WTC11 (cell line): ENCODE measurements around the gene NXT1. TPM values are rescaled to one million over a fixed set of nuclear protein-coding genes. Genes with fewer than 3 reads are reported as not detected.

Experiments
- ATAC-seq: fragments of 200-7000 bp; cut with Tn5 transposase; 2 replicates; pipeline ENCODE4 v1.10.0; 2021; ENCODE audit warnings: mild to moderate bottlenecking, moderate library complexity
- CTCF ChIA-PET: fragments of 300-600 bp; sonication (Branson Sonifier 250); formaldehyde crosslinking; loops from one replicate; lab custom pipeline; 2021; ENCODE audit warnings: antibody characterized with exemption; lab: Charles Lee
- POLR2A ChIA-PET: fragments of 350-600 bp; sonication (Branson Sonifier 250); formaldehyde crosslinking; loops from one replicate; lab custom pipeline; 2021; ENCODE audit warnings: antibody characterized with exemption; lab: Charles Lee
- DNase-seq: peaks from one replicate; pipeline ENCODE4 v3.0.0; 2021; ENCODE audit warnings: low spot score
- H3K27ac Mint-ChIP-seq: 2 replicates; pipeline ENCODE4 v1.8.0; 2021; ENCODE audit warnings: mixed read lengths
- H3K27me3 Mint-ChIP-seq: 2 replicates; pipeline ENCODE4 v1.8.0; 2021; ENCODE audit warnings: low read depth, mild to moderate bottlenecking, moderate library complexity, mixed read lengths
- H3K36me3 Mint-ChIP-seq: 2 replicates; pipeline ENCODE4 v1.8.0; 2021; ENCODE audit warnings: mixed read lengths
- H3K4me1 Mint-ChIP-seq: 2 replicates; pipeline ENCODE4 v1.8.0; 2022; ENCODE audit warnings: mixed read lengths
- H3K4me3 Mint-ChIP-seq: 2 replicates; pipeline ENCODE4 v1.8.0; 2021; ENCODE audit warnings: mild to moderate bottlenecking, moderate library complexity, mixed read lengths
- H3K9me3 Mint-ChIP-seq: 2 replicates; pipeline ENCODE4 v1.8.0; 2021; ENCODE audit warnings: mixed read lengths
- CREB1 ChIP-seq: sonication (generic); formaldehyde crosslinking; IDR thresholded peaks from 2 replicates; pipeline ENCODE4 v1.8.0; 2023; ENCODE audit warnings: mild to moderate bottlenecking, missing genetic modification reagents
- ELF4 ChIP-seq: sonication (generic); formaldehyde crosslinking; IDR thresholded peaks from 2 replicates; pipeline ENCODE4 v1.8.1; 2022; ENCODE audit warnings: low read depth, mild to moderate bottlenecking, moderate library complexity, missing genetic modification reagents
- EMX1 ChIP-seq: fragments of 250-450 bp; sonication (Bioruptor Pico); IDR thresholded peaks from 2 replicates; pipeline ENCODE4 v1.8.0; 2021; ENCODE audit warnings: mild to moderate bottlenecking
- FOXJ3 ChIP-seq: sonication (generic); formaldehyde crosslinking; IDR thresholded peaks from 2 replicates; pipeline ENCODE4 v1.9.0; 2021; ENCODE audit warnings: missing genetic modification reagents, mild to moderate bottlenecking, borderline replicate concordance
- GRHL2 ChIP-seq: fragments of 250-450 bp; sonication (Bioruptor Pico); IDR thresholded peaks from 2 replicates; pipeline ENCODE4 v1.8.0; 2022; ENCODE audit warnings: mild to moderate bottlenecking, moderate library complexity; ENCODE audit not compliant: insufficient replicate concordance, severe bottlenecking
- JUN ChIP-seq: sonication (generic); formaldehyde crosslinking; IDR thresholded peaks from 2 replicates; pipeline ENCODE4 v1.8.0; 2023; ENCODE audit warnings: mild to moderate bottlenecking, missing genetic modification reagents
- SMAD3 ChIP-seq: sonication (generic); formaldehyde crosslinking; IDR thresholded peaks from 2 replicates; pipeline ENCODE4 v1.8.0; 2022; ENCODE audit warnings: missing genetic modification reagents, mild to moderate bottlenecking, borderline replicate concordance
- SMAD4 ChIP-seq: sonication (generic); formaldehyde crosslinking; IDR thresholded peaks from 2 replicates; pipeline ENCODE4 v1.8.0; 2022; ENCODE audit warnings: mild to moderate bottlenecking, missing genetic modification reagents
- TEAD4 ChIP-seq: sonication (generic); formaldehyde crosslinking; IDR thresholded peaks from 2 replicates; pipeline ENCODE4 v1.8.0; 2022; ENCODE audit warnings: mild to moderate bottlenecking, missing genetic modification reagents
- ZBTB21 ChIP-seq: sonication (generic); formaldehyde crosslinking; IDR thresholded peaks from 2 replicates; pipeline ENCODE4 v1.8.1; 2023; ENCODE audit warnings: mild to moderate bottlenecking, missing genetic modification reagents, borderline replicate concordance
- ZNF425 ChIP-seq: fragments of 250-450 bp; sonication (Bioruptor Pico); conservative IDR thresholded peaks from 2 replicates; pipeline ENCODE4 v1.9.0; 2021; ENCODE audit warnings: mild to moderate bottlenecking
- ZNF671 ChIP-seq: fragments of 250-450 bp; sonication (Bioruptor Pico); IDR thresholded peaks from 2 replicates; pipeline ENCODE4 v1.8.0; 2021; ENCODE audit warnings: mild to moderate bottlenecking
- ZSCAN18 ChIP-seq: fragments of 250-450 bp; sonication (Bioruptor Pico); IDR thresholded peaks from 2 replicates; pipeline ENCODE4 v2.1.2; 2022; ENCODE audit warnings: mild to moderate bottlenecking, moderate library complexity
- total RNA-seq: library from RNA; stranded (reverse); gene quantifications from 3 replicates; pipeline ENCODE4 v1.2.3, GENCODE V29; 2021
- TF ChIP-seq, protein P1 (sequence below): fragments of 200-600 bp; IDR thresholded peaks from 2 replicates; pipeline ENCODE4 v1.8.0; 2022; ENCODE audit warnings: antibody characterized with exemption
- TF ChIP-seq, protein P2 (sequence below): sonication (generic); formaldehyde crosslinking; IDR thresholded peaks from 2 replicates; pipeline ENCODE4 v1.8.1; 2023; ENCODE audit warnings: mild to moderate bottlenecking, missing genetic modification reagents, borderline replicate concordance

Gene NXT1
- total RNA-seq, 1 experiment from 2014 or later, result 18.8 TPM

DNA sequence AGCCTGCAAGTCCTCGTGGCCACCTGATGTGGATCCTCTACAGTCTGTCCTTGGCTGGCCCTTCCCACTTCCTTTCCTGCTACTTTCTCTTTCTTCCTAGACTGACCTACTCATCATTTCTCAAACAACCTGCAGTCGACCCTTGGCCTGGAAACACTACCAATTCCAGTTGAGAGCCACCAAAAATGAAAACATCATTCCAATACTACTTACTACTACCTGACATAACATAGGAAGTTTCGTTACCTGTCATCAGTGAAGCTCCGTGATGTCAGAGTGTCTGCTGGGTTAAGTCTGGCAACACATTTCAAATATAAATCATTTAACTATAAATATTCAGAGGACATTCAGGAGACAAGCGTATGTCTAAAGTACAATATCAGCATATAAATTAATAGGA is 25.2 kb downstream of the NXT1 start (continued):
- no peak for TF ChIP-seq ZSCAN18 (CRISPR knock-in tag)
- no peak for TF ChIP-seq EMX1
- no peak for TF ChIP-seq SMAD3 (CRISPR knock-in tag)
- TF ChIP-seq, protein P1, sequence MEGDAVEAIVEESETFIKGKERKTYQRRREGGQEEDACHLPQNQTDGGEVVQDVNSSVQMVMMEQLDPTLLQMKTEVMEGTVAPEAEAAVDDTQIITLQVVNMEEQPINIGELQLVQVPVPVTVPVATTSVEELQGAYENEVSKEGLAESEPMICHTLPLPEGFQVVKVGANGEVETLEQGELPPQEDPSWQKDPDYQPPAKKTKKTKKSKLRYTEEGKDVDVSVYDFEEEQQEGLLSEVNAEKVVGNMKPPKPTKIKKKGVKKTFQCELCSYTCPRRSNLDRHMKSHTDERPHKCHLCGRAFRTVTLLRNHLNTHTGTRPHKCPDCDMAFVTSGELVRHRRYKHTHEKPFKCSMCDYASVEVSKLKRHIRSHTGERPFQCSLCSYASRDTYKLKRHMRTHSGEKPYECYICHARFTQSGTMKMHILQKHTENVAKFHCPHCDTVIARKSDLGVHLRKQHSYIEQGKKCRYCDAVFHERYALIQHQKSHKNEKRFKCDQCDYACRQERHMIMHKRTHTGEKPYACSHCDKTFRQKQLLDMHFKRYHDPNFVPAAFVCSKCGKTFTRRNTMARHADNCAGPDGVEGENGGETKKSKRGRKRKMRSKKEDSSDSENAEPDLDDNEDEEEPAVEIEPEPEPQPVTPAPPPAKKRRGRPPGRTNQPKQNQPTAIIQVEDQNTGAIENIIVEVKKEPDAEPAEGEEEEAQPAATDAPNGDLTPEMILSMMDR, result no peak
- TF ChIP-seq ZNF425 (CRISPR knock-in tag), result no peak
- TF ChIP-seq TEAD4 (CRISPR knock-in tag), result no peak

DNA sequence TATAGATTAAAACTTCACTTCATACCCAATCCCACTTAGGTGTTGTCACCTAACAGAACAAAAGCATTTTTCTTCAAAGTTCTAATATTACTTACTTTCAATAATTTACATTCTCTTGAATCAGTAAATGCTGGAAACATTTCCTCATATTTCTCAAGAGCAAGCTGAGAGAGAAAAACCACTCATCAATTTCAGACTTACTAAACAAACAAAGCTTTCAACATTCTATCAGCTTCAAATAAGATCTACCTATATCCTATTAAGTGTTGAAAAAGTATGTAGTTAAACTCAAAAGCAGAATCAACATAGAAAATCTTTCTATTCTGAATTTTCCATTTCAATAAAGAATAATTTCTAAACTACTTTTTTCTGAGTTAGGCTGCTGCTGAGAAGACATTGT is 29.2 kb downstream of the NXT1 start:
- H3K4me3 Mint-ChIP-seq, result no peak overlapping the region
- ATAC-seq, result no peak
- DNase-seq, result no peak
- H3K27me3 Mint-ChIP-seq, result no peaks in the 10 kb centered on the region
- H3K4me1 Mint-ChIP-seq, result no peaks in the 10 kb centered on the region; the same call in 1 of the 2 replicates
- peaks cover 5% of the 10 kb centered on the region for H3K9me3 Mint-ChIP-seq
- ChIA-PET POLR2A (no interaction called here), CTCF (no interaction called here)
- no peak overlapping the region for H3K27ac Mint-ChIP-seq
- peaks cover 65% of the 10 kb centered on the region for H3K36me3 Mint-ChIP-seq
- TF ChIP-seq, protein P2, sequence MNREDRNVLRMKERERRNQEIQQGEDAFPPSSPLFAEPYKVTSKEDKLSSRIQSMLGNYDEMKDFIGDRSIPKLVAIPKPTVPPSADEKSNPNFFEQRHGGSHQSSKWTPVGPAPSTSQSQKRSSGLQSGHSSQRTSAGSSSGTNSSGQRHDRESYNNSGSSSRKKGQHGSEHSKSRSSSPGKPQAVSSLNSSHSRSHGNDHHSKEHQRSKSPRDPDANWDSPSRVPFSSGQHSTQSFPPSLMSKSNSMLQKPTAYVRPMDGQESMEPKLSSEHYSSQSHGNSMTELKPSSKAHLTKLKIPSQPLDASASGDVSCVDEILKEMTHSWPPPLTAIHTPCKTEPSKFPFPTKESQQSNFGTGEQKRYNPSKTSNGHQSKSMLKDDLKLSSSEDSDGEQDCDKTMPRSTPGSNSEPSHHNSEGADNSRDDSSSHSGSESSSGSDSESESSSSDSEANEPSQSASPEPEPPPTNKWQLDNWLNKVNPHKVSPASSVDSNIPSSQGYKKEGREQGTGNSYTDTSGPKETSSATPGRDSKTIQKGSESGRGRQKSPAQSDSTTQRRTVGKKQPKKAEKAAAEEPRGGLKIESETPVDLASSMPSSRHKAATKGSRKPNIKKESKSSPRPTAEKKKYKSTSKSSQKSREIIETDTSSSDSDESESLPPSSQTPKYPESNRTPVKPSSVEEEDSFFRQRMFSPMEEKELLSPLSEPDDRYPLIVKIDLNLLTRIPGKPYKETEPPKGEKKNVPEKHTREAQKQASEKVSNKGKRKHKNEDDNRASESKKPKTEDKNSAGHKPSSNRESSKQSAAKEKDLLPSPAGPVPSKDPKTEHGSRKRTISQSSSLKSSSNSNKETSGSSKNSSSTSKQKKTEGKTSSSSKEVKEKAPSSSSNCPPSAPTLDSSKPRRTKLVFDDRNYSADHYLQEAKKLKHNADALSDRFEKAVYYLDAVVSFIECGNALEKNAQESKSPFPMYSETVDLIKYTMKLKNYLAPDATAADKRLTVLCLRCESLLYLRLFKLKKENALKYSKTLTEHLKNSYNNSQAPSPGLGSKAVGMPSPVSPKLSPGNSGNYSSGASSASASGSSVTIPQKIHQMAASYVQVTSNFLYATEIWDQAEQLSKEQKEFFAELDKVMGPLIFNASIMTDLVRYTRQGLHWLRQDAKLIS (CRISPR knock-in tag), result no peak
- TF ChIP-seq, protein P1, result no peak
- TF ChIP-seq JUN (no peak), GRHL2 (no peak), CREB1 (CRISPR knock-in tag) (no peak), FOXJ3 (CRISPR knock-in tag) (no peak)

GRCh38 chr20:23381876-23382275 is 31.3 kb downstream of the NXT1 start:
- Mint-ChIP-seq H3K27ac (no peak overlapping the region), H3K27me3 (no peaks in the 10 kb centered on the region), H3K4me1 (peaks cover 3% of the 10 kb centered on the region; the same call in 1 of the 2 replicates), H3K4me3 (no peak overlapping the region), H3K9me3 (peaks cover 5% of the 10 kb centered on the region), H3K36me3 (peaks cover 49% of the 10 kb centered on the region)
- DNase-seq (no peak), ATAC-seq (no peak)
- POLR2A ChIA-PET, result no interaction called here
- TF ChIP-seq ZNF671 (no peak), ZBTB21 (CRISPR knock-in tag) (no peak), SMAD4 (no peak), ELF4 (CRISPR knock-in tag) (no peak)
- CTCF ChIA-PET, result no interaction called here
